ENCODE data around the gene LALBA. TPM values are rescaled to one million over a fixed set of nuclear protein-coding genes. Genes with fewer than 3 reads are reported as not detected.

LALBA gene
- total RNA-seq, 1 experiment from 2014 or later: not detected

- no peak overlapping the region for H3K4me3 Mint-ChIP-seq
- Histone ChIP-seq H2BK15ac (ENCODE audit: low read depth, low read length) (no peak overlapping the region), H3K14ac (ENCODE audit: insufficient read depth, low read length) (no peak overlapping the region), H3K9me3 (ENCODE audit: control insufficient read depth, low read depth, low read length) (no peaks in the 10 kb centered on the region), H2AFZ (ENCODE audit: low read length) (no peak overlapping the region), H2BK120ac (ENCODE audit: low read depth, low read length, poor library complexity, severe bottlenecking) (no peak overlapping the region), H3K27me3 (ENCODE audit: insufficient read depth, low read length) (no peaks in the 10 kb centered on the region), H3K79me2 (ENCODE audit: insufficient read depth, low read length) (no peaks in the 10 kb centered on the region), H3K56ac (ENCODE audit: insufficient read length, low read depth, low read length) (no peak overlapping the region), H3T11ph (ENCODE audit: low read length) (no peak overlapping the region), H4K8ac (replicated peaks; ENCODE audit: insufficient read length, low read depth, low read length) (no peak overlapping the region), H3K18ac (ENCODE audit: insufficient read length, low read depth, low read length) (no peak overlapping the region), H3K4me1 (ENCODE audit: insufficient read depth, low read length) (no peaks in the 10 kb centered on the region), H3K9ac (ENCODE audit: extremely low read depth, insufficient read length, low read length) (no peak overlapping the region), H2BK20ac (ENCODE audit: low read depth, low read length, poor library complexity, severe bottlenecking) (no peak overlapping the region), H4K20me1 (ENCODE audit: control insufficient read depth, insufficient read depth, insufficient read length) (no peaks in the 10 kb centered on the region), H2AK5ac (ENCODE audit: insufficient read length, low read length) (no peak overlapping the region), H4K91ac (ENCODE audit: insufficient read length, low read depth, low read length) (no peak overlapping the region), H2BK5ac (ENCODE audit: insufficient read length, low read length) (no peak overlapping the region), H3K27ac (ENCODE audit: insufficient read length, low read depth, low read length) (no peak overlapping the region), H3K23ac (ENCODE audit: insufficient read length, low read depth, low read length) (no peak overlapping the region), H3K4ac (ENCODE audit: low read depth, low read length) (no peak overlapping the region), H4K5ac (ENCODE audit: insufficient read length, low read depth, low read length) (no peak overlapping the region), H2BK12ac (ENCODE audit: insufficient read length, low read depth, low read length) (no peak overlapping the region), H3K4me2 (ENCODE audit: insufficient read depth, insufficient read length, low read length) (no peak overlapping the region), H3K79me1 (ENCODE audit: insufficient read depth, low read depth, low read length, poor library complexity, severe bottlenecking) (no peaks in the 10 kb centered on the region), H3K23me2 (ENCODE audit: insufficient read length, low read depth, low read length, poor library complexity, severe bottlenecking) (no peaks in the 10 kb centered on the region)
- no peaks in the 10 kb centered on the region for H3K4me1 Mint-ChIP-seq
- H3K9me3 Mint-ChIP-seq: peaks cover 0 to 38% of the 10 kb centered on the region in 2 experiments; a peak in 2 of 5 replicates
- no peak for DNase-seq
- peaks cover 12% of the 10 kb centered on the region for H3K27me3 Mint-ChIP-seq (ENCODE audit: low read depth)
- TF ChIP-seq, protein P1, sequence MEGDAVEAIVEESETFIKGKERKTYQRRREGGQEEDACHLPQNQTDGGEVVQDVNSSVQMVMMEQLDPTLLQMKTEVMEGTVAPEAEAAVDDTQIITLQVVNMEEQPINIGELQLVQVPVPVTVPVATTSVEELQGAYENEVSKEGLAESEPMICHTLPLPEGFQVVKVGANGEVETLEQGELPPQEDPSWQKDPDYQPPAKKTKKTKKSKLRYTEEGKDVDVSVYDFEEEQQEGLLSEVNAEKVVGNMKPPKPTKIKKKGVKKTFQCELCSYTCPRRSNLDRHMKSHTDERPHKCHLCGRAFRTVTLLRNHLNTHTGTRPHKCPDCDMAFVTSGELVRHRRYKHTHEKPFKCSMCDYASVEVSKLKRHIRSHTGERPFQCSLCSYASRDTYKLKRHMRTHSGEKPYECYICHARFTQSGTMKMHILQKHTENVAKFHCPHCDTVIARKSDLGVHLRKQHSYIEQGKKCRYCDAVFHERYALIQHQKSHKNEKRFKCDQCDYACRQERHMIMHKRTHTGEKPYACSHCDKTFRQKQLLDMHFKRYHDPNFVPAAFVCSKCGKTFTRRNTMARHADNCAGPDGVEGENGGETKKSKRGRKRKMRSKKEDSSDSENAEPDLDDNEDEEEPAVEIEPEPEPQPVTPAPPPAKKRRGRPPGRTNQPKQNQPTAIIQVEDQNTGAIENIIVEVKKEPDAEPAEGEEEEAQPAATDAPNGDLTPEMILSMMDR (conservative IDR thresholded peaks at IDR 0.05): no peak
- no peaks in the 10 kb centered on the region for H3K36me3 Mint-ChIP-seq (ENCODE audit: insufficient read depth in 1 of 3, low read depth in 3 of 3)
- no peak overlapping the region for H3K27ac Mint-ChIP-seq
- WGBS (ENCODE audit: extremely low coverage, insufficient read length, low lambda C conversion rate): no CpG with 5 or more reads among the region's 5 CpGs
Measured at GRCh38 chr12:48572326-48572725, 2.5 kb upstream of the LALBA start.

All from H9 (cell line).